Testis (tissue), 2 donors: ENCODE data around the gene CALD1.

Experiments
- POLR2A ChIP-seq: fragments of 450-650 bp; IDR thresholded peaks from one replicate; pipeline ENCODE4 v1.6.1; 2017; ENCODE audit warnings: antibody characterized with exemption, mild to moderate bottlenecking, moderate library complexity
- TF ChIP-seq, protein P1 (sequence below), 3 experiments: fragments of 450-650 bp in 2 of 3; fragments of 200-600 bp in 1 of 3; sonication (generic) in 1 of 3; IDR thresholded peaks; one replicate each; pipeline ENCODE4 v1.5.1; 2016 to 2019; ENCODE audit warnings: antibody characterized with exemption in 3 of 3, mild to moderate bottlenecking in 2 of 3, moderate library complexity in 1 of 3

GRCh38 chr7:134887523-134887922 lies 108.1 kb downstream of the CALD1 start:
- TF ChIP-seq, protein P1, sequence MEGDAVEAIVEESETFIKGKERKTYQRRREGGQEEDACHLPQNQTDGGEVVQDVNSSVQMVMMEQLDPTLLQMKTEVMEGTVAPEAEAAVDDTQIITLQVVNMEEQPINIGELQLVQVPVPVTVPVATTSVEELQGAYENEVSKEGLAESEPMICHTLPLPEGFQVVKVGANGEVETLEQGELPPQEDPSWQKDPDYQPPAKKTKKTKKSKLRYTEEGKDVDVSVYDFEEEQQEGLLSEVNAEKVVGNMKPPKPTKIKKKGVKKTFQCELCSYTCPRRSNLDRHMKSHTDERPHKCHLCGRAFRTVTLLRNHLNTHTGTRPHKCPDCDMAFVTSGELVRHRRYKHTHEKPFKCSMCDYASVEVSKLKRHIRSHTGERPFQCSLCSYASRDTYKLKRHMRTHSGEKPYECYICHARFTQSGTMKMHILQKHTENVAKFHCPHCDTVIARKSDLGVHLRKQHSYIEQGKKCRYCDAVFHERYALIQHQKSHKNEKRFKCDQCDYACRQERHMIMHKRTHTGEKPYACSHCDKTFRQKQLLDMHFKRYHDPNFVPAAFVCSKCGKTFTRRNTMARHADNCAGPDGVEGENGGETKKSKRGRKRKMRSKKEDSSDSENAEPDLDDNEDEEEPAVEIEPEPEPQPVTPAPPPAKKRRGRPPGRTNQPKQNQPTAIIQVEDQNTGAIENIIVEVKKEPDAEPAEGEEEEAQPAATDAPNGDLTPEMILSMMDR (IDR thresholded peaks at IDR 0.05) = no peak
- TF ChIP-seq POLR2A = no peak
